ENCODE measurements around the gene CFAP46. TPM values are rescaled to one million over a fixed set of nuclear protein-coding genes. Genes with fewer than 3 reads are reported as not detected.
"Not testable (repeated sequence)": the region's sequence is repeated elsewhere in the genome, so short reads cannot be mapped to it uniquely, and the experiment has no call there.

The CFAP46 gene
- total and polyA plus RNA-seq, 12 donors, result 0.36 to 1.9 (median 1.1) TPM

DNA sequence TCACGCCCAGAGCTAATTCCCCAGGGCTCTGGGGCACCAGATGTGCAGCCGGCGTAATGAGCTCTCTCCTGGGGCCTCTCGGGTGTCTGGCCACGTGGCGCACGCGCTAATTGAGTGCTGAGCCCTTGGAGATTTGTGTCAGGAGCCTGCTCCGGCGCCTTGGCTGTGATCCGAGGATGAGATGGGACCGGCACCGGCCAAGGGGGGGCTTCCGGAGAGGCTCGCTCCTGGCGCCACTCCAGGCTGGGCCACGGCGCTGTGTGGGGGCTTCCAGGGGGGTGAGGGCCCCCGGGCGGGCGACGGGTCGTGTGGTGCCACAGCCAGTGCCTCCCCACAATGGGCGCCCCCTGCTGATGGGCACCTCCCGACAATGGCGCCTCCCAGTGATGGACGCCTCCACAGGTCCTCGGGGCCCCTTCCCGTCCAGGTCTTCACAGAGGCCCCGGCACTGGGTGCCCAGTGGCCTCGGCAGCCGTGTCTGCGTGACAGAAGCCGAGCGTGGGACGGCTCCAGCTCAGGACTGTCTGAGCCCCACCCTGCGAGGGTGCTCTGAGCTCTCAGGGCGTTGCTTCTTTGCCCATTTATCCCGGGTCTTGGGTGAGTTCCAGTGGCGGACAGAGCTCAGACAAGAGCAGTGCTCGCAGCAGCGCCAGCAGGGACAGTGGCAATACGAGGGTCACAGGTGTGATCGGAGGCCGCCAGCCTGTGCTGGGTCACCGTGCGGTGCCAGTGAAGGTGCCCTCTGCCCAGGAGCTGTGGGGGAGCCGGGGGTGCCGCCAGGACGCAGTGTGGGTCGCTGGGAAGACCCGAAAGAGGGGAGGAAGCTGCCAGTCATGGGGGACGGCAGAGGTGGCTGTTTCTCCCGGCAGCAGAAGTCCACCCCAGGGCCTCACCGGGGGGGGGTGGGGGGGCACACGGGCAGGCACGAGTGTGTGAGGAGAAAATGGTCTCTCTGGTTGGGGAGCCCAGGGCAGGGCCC is 148.2 kb downstream of the CFAP46 start:
- H3K27me3 ChIP-seq, result peaks cover 7 to 44% (median 31%) of the 10 kb centered on the region in 7 donors
- intact Hi-C loops (cut with DNase I), result loop anchor here in 2 of 10 donors (5.0 to 10.0 kb wide), 2 partner anchors 139 to 972 kb away; no protein-coding TSS in a partner anchor

GRCh38 chr10:132793213-132793612 is 149.2 kb downstream of the CFAP46 start:
- Histone ChIP-seq H3K4me1 (peaks cover 0 to 7% (median 3%) of the 10 kb centered on the region in 9 donors), H3K9me3 (no peaks in the 10 kb centered on the region), H3K27ac (no peak overlapping the region), H3K27me3 (peaks cover 13 to 53% (median 39%) of the 10 kb centered on the region in 7 donors), H3K36me3 (no peaks in the 10 kb centered on the region), H3K4me3 (no peak overlapping the region)
- intact Hi-C loops (cut with DNase I), result loop anchor here in 2 of 10 donors (5.0 to 10.0 kb wide), 2 partner anchors 138 to 971 kb away; no protein-coding TSS in a partner anchor
- no peak for TF ChIP-seq CTCF (IDR thresholded peaks at IDR 0.05)
- no peak for ATAC-seq
- DNase-seq, result no peak
- 85% methylated on average over 9 of the region's 9 CpGs for WGBS, 2 donors

More for the DNA sequence above, 148.2 kb downstream of the CFAP46 start:
- H3K36me3 ChIP-seq, result no peaks in the 10 kb centered on the region
- no peak for DNase-seq
- no peaks in the 10 kb centered on the region for H3K4me1 ChIP-seq
- 66 to 69% methylated on average over 57 of the region's 57 CpGs for WGBS, 2 donors
- H3K9me3 ChIP-seq, result no peaks in the 10 kb centered on the region
- no peak overlapping the region for H3K27ac ChIP-seq
- peak in 1 of 9 donors; percentile 7 for TF ChIP-seq CTCF (IDR thresholded peaks at IDR 0.05)
- ATAC-seq, result peak in 1 of 8 donors; percentile 9
- H3K4me3 ChIP-seq, result no peak overlapping the region

DNA sequence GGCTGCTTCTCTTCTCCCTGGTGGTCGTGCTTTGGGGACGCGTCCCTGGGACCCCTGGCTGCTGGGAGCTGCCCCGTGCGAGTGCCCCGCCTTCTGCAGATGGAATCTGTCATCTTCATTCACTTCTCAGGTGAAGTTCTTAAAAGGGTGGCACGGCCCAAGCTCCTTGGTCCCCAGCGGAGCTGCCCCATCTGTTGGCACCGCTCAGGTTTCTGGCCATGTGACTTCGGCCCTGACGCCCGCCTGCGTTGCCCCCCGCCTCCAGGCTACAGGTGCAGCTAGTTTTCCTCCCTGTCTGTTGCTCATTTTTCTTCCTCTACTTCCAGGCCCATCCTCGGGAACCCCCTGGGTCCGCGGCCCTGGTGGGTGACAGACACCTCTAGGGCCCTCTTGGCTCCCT is 149.6 kb downstream of the CFAP46 start:
- intact Hi-C loops (cut with DNase I), result loop anchor here in 2 of 10 donors (5.0 to 10.0 kb wide), 2 partner anchors 138 to 970 kb away; no protein-coding TSS in a partner anchor
- H3K4me1 ChIP-seq, result peaks cover 0 to 11% (median 6%) of the 10 kb centered on the region in 9 donors
- no peaks in the 10 kb centered on the region for H3K9me3 ChIP-seq
- no peak for TF ChIP-seq CTCF (IDR thresholded peaks at IDR 0.05)
- no peak overlapping the region for H3K27ac ChIP-seq
- ATAC-seq (no peak), DNase-seq (no peak)
- H3K36me3 ChIP-seq, result no peaks in the 10 kb centered on the region
- H3K4me3 ChIP-seq, result no peak overlapping the region
- 82 to 86% methylated on average over 17 of the region's 17 CpGs for WGBS, 2 donors
- H3K27me3 ChIP-seq, result peaks cover 18 to 58% (median 44%) of the 10 kb centered on the region in 7 donors

DNA sequence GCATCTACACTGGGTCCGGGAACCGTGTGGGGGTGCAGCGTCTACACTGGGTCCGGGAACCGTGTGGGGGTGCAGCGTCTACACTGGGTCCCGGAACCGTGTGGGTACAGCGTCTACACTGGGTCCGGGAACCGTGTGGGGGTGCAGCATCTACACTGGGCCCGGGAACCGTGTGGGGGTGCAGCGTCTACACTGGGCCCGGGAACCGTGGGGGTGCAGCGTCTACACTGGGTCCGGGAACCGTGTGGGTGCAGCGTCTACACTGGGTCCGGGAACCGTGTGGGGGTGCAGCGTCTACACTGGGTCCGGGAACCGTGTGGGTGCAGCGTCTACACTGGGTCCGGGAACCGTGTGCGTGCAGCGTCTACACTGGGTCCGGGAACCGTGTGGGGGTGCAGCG is 150.3 kb downstream of the CFAP46 start:
- not testable (repeated sequence) for H3K9me3 ChIP-seq, H3K36me3 ChIP-seq, DNase-seq, H3K4me3 ChIP-seq, ATAC-seq, H3K27ac ChIP-seq
- 95 to 97% methylated on average over 31 to 33 of the region's 33 CpGs for WGBS, 2 donors
- H3K4me1 ChIP-seq, result peaks cover 0 to 18% (median 13%) of the 10 kb centered on the region in 9 donors
- peaks cover 25 to 65% (median 51%) of the 10 kb centered on the region in 7 donors for H3K27me3 ChIP-seq
- intact Hi-C loops (cut with DNase I), result loop anchor here in 2 of 10 donors (5.0 to 10.0 kb wide), 2 partner anchors 137 to 970 kb away; no protein-coding TSS in a partner anchor
